GM21390 (cell line): ENCODE results near the gene CDH8.
"Not testable (repeated sequence)": the region's sequence is repeated elsewhere in the genome, so short reads cannot be mapped to it uniquely, and the experiment has no call there.

Source experiments
- ATAC-seq: cut with Tn5 transposase; IDR thresholded peaks from one replicate; pipeline ENCODE4 v1.9.1; 2021; ENCODE audit not compliant: unreplicated experiment

CDH8 gene

DNA sequence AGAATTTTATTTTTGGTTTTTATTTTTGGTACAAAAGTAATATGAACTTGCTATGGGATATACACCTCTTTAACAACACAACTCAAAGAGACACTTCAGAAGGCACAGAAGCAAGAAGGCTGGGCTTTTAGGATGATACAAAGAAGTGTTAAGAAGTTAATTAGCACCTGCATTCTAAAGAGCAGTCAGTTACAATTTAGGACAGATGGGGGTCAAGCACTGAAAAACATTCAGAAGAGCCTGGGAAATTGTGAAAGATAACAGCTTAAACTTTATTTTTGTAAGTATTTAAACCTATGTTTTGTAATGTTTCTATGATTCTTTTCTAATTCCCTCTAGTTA is 163.5 kb downstream of the CDH8 start:
- ATAC-seq = no peak

DNA sequence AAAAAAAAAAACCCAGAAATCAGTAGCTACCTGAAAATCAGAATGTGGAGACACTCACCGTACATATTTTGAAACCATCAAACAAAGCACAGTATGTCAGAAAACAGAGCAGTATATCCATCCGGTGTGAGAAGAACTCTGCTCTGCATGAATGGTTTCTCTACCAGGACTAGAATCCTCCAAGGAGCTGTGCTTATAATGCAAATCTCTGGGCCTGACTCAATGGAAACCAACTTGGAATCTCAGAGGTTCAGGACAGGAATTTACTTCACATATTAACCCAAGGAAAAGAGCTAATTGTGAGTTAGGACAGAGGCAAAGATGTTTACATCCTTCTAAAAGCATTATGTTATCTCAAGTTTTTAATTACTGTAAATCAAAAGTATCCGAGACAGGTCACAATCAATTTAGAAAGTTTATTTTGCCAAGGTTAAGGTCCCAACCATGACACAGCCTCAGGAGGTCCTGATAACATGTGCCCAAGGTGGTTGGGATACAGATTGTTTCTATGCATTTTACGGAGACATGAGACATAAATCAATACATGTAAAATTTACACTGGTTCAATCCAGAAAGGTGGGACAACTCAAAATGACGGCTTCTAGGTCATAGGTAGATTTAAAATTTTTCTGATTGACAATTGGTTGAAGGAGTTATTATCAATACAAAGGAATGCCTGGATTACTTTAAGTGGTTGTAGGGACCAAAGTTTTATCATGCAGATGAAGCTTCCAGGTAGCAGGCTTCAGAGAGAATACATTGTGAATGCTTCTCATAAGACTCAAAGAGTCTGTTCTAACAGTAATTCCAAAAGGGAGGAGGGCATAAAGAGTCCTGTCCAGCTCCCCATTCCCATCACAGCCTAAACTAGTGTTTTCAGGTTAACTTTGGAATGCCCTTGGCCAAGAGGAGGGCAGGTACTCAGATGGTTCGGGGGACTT is 164.1 kb downstream of the CDH8 start:
- ATAC-seq = no peak

DNA sequence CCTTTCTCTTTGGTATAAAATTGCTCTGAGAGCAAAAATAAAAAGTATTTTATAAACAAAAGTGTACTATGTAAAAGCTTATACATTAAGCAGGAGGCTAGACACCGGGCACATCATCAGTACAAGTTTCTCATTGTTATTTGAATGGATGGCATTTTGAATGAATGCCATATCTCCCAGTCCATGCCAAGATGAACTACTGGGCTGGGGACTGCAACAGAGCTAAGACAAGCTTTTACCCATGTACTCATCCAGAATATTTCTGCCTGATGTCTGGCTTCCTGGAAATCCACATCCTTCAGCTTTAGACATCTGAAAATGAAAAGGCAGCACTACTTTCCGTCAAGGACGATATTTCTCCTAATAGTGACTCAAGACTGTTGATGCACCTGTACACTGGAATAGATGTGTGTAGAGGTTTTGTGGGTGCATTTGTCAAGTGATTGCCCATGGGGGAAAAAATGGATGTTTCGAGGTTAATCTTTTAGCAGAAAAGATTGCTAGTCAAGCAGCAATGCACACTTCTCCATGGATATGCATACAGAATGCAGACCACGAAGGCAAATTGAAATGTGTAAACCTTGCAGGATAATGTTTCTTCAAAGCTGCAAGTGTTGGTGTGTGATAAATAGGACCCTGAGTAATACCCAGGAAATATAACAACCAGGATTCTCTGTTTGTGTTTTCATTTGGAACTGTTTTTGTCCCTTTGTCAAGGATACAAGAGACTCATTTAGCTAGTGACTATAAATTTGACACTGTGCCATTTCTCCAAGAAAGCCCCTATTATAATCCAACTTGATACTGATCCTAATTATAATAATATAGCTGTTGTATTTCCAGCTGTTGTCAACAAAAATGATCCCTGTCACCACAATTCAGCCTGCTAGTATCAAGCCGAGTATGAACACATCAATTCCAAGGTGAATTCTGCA is 173.8 kb downstream of the CDH8 start:
- no peak for ATAC-seq

DNA sequence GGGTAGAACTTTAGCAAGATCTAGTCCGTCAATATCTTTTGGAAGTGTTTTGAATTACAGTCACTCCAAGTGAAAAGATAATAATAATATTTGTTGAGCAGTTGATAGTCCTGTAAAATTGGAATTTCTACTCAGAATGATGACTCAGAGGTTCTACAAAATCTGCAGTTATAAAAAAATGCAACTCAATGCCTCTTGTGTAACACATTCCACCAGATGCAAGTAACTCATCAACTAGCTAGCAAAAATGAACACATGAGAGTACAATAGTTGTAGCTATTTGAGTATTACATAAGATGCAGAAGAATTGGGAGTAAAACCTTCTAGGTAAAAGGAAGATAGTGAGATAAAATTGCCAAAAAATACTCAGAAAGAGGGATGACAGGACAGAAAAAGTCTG is 177.2 kb downstream of the CDH8 start:
- ATAC-seq = no peak

DNA sequence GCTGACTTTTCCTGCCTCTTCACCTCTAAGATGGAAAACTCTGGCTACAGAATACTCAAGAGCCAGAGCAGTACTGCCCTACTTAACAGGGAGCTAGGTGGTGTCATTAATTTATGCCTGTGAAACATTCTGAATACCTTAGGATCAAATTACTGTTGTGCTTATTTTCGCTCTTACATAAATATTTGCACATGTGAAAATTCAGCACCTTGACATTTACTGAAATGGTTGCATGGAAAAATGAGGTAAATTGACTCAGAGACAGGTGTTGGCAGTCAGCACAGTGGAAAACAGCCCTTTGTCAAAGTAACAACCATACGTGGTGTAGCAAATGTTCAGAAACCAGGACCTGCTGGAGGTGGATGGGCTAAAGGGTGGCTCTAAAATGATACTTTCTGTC is 193.6 kb downstream of the CDH8 start:
- no peak for ATAC-seq

DNA sequence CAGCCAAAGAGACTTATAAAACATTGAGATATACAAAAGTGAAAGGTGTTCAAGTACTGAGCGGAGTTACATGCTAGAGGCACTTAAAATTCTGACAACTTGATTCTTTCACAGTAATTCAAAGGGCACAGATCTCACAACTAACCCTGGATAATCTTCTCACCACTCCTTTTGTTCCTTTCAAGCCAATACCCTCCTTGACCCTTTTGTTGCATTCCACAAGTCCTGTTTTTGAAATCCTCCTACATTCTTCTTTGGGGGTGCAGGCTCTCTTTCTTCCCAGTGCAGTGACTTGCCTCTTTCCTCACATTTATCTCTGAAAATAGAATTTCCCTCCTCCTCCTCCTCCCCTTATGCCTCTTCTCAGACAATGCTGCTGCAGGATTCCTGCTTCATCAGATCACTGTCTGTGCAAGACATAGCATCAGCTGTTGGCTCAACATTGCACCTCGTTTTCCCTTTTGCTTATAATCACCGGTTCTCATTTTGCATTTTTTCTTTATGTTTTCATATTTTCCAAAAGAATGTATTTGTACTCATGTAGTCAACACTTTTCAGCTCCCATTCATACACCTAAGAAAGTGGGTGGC is 199.3 kb downstream of the CDH8 start:
- ATAC-seq = no peak

DNA sequence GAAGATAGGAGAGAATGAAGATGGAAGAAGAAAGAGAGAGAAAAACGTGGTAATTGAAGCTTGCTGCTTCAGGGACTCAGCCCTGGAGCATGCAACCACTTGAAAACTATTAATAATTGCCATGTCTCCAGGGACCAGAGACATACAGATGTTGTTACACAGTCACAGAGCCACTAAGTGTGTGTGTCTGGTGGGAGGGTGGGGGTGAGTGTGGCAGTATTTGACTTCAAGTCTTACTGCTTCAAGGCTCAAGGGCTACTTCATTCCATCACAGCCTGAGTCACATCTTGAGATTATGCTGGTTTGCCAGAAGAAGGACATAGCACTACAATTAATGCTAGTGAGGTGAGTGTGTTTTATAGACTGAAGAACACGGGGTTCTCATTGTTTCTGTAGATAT is 202.2 kb downstream of the CDH8 start:
- no peak for ATAC-seq

DNA sequence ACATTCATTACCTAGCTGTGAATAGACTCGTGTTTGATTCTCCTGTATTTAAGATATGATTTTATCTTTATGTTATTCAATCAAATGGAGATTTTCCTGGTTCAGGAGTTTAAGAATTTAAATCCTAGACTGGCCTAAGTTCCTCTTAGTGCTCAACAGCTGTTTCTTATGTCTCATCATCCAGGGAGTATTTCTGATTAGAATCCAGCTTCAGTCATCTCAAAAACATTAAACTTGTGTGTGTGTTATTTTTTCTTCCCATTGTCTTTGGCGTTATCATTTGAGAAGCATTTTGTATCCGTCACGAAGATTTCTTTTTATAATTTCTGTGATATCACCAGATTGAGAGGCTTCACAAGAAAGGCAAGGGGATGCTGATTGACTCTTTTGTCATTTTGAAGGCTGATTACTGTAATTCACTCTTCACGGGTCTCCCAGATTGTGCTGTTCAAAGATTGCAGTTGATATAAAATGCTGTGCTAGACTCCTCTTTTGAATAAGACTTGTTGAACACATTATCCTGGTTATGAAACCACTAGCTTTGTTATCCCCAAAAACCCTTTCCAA is 204.8 kb downstream of the CDH8 start:
- no peak for ATAC-seq

DNA sequence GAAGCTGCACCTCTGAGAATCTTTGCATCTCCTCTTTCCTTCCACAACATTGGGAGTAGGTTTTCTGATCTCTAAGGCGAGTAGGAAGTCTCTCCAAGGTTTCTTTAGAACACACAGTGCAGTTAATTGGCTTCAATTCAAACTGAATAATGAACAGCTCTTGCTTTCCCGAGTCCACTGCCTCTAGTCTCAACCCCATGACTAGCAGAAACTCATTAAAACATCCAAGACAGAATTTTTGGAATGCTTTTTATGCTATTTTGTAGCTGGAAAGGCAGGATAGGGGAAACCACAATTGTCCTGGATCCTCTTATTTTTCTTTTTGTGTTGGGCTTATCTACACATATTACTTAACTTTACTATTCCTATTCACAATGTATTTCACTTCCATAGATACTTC is 206.6 kb downstream of the CDH8 start:
- no peak for ATAC-seq

DNA sequence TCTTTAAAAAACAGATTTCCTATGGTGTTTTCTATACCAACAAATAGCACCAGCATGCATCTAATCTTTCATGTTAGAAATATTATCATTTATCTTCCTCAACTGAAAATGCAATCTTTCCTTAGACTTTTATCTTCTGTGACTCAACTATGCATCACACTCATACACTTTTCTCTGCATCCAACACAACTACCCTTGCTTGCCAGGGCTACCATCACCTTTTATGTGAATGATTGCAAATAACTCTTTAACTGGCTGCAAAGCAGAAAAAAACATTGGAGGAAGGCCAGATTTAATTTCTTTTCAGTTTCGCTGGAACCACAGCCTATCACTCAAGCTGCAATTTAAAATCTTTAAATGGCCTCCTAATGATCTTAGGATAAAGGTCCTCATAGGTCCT is 212.9 kb downstream of the CDH8 start:
- no peak for ATAC-seq

DNA sequence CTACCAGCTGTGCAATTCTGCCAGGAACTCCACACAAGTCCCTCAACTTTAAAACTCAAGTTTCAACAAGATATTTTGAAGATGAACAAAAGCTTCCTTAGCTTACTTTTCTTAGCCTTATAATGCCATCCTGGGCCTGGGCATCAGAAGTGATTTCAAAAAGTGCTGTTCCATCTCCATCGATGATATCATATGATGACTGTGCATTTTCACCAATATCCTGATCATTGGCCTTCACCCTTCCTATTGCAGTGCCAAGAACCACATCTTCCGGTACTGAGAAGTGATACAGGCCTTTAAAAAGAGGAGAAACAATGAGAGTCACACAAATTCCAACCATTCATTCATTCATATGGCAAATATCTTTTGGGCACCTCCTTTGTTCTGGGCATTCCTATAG is 215.4 kb downstream of the CDH8 start:
- no peak for ATAC-seq

DNA sequence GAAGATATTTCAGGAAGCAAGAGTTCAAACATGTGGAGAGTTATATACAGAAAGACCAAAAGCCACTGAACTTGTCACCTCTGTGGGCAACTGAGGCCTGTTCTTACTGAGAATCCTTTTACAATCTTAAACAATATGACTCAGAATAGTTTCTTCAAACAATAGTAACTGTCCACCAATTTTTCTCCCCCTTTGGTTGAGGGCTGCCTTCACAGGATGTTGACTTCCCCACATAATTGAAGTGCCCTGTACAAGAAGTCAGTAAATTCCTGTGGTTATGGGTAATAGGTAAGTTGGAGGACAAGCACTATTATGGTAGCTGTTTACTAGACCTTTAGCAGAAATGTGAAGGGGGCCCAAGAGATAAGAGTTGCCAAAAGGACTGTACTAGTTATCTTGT is 215.8 kb downstream of the CDH8 start:
- ATAC-seq = no peak

DNA sequence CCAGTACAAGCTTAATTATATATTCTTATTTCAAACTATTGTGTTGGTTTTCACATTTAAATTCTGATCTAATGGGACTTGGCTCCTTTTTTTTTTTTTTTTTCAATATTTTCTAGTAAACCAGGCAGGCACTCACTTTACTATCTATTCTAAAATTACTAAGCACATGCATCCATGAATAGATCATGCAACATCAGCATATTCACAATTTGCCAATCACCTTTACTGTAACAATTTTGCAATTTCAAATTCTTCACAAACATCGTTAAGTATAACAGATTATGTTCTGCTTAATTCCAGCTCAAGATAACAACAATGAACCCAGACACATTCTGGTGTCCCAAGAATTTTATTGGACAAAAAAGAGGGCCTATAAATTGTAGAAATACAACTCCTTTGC is 217.4 kb downstream of the CDH8 start:
- ATAC-seq = no peak

DNA sequence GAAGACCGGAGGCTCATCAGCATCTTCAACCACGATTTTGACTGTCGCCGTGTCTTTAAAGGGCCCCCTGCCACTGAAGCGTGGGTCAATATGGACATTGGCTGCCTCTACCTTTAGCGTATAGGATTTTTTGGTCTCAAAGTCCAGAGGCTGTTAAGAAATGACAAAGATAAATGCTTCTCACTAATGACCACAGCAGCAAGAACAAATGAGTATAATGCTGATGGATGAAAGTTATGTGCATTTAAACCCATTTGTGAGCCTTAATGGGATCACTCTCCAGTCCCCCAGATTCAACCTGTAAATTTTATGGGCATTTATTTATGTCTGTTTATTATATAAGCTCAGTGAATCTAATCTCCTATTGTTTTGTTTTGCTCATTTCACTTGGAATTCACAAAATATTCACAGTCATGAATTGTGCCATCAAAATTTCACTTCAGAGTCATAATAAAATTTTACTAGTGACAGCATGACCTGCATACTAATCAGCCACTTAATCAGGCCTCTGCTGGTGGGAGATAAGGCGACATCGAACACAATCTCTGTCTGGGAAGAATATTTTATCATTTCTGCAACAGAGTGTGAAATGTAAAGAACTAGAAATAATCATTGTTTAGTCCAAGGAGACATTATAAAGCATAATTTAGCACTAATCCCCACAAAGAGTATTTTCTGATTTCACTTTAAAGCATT is 218.5 kb downstream of the CDH8 start:
- ATAC-seq = no peak

DNA sequence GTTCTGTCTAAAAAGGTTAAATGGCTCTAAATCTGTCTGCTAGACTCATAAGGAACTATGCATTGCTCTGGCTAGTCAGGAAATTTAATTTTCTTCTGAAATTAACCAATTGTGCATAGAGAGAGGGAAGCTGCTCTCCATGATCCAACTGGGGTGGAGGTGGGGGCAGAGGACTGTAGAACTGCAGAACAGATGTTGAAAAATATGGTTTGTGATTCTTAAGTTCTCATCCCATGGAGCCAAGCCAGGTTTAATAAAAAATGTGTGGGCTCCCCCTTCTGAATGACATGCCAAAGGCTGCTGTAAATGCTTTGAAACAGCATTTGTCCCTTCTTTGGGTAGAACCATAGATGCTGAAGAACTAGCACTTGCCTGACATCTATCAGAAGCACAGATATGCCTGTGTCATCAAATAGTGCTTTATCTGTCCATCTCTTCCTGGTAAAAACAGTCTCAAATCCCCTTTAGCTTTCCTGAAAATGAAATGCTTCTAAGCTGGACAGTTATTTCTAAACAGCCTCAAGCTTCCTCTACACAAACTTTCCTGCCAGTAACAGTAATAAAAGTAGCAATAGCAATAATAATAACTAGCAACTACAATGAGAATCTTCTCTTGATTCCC is 221.4 kb downstream of the CDH8 start:
- no peak for ATAC-seq

DNA sequence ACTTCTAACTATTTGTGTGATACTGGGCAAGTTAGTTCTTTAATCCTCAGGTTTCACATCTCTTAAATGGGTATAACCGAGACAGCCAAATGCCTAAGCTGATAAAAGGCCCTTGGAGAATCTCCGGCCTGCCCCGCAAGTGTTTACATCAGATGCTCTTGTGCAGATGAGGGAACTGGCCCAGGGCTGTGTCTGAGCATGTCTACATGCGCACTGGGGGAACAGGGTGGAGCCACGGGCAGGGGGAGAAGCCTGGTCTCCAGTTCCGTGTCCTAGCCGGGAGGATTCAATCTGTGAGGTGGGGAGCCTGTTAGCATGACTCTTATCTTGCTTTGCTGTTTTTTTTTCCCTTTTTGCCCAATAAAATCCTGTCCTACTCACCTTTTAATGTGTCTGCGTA is 222.9 kb downstream of the CDH8 start:
- no peak for ATAC-seq

DNA sequence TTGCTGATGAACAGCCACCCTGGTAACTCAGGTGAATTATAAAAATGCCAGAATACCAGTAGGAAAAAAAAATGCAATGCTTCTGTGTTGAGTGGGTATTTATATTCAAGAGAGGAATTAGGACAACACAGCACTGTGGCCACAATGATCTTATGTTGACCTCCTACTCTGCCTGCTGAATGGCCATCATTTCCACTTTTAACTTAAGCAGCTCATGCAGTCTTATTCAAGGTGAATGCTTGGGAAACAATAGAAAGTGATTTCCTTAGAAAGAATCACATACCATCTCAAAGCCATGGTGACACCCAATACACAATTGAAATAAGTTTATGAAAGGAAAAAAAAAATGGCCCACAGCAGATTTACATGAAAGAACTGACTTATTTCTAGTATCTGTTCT is 224.0 kb downstream of the CDH8 start:
- ATAC-seq = no peak

DNA sequence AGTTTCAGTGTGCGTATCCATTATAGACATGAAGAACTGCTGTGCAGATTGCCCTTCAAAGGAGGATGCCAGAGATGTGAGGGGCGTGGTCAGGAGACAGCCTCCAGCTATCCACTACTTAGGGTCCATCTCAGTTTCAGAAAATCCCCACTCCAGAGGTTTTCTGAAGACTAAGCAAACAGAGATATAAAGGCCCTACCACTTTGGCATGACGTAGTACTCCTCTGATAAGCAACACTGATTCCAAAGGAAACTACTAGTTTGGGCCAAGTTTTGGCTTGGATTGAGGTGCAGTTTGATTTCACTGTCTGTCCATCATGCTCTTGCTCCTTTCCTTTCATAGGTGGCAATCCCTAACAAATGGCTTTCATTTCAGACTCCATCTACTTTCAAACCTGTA is 228.7 kb downstream of the CDH8 start:
- ATAC-seq = no peak

DNA sequence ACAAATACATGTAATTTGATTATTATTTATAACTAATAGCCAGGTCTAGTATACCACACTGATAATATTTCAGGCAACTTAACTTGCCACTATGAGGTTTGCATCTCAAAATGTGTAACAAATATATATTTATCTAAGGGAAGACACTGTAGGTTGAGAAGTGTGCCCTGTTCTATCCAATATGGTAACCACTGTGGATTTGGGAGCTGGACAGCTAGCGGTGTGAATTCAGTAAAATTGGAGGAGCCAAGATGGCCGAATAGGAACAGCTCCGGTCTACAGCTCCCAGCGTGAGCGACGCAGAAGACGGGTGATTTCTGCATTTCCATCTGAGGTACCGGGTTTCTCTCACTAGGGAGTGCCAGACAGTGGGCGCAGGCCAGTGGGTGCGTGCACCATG is 235.0 kb downstream of the CDH8 start:
- ATAC-seq = not testable (repeated sequence)

DNA sequence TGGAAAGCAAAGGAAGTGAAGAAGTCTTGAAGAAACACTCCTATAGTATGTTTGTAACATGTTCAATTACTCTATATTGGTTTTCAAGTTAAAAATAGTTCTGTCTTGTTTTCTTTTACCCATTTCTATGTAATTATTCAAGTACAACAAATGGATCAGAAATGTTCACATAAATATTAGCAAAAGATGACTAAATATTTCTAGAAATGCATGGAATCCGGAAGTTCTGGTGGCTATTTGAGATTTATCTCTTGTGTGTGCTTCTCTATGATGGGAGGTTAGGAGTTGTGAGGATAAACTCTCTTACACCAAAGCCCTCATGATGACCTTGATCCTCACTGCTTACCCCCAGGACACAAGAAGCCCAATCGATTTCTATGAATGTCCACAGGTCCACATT is 237.5 kb downstream of the CDH8 start:
- ATAC-seq = no peak
